ENCODE data around the gene ANXA4.
A peak's percentile ranks its signal among the peaks of the same experiment; 100 is the strongest.
"Not testable (repeated sequence)": the region's sequence is repeated elsewhere in the genome, so short reads cannot be mapped to it uniquely, and the experiment has no call there.

ANXA4 gene

DNA sequence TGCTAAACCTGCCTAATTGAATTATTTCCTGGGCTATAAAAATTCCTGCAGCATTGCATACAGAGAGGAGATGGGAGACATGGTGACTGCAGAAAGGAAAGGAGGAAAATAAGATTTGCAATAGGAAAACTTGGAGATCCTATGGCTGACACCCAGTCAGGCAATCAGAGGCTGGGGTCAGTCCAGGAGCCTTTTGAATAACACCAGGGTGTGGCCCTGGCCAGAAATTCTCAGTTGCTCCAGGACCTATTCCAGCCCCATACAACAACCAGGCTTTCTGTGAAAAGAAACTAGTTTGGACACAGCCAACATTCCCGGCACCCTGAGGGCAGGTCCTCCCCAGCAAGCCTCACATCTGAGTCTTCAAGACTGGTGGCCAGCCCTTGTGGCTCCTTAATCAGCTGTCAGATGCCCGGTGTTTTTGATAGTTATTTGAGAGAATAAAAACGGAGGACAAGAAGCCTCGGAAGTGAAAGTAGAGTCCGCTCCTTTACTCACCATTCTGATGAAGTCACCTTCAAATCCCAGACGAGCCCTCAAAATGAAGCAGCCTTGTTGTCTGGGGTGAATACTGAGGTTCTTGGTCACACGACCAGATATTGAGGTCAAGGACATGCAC lies 56.5 kb downstream of the ANXA4 start:
- peak overlapping the region; percentile 71 for H3K27ac ChIP-seq
- no peak for DNase-seq (ENCODE audit: low read depth, low spot score)

DNA sequence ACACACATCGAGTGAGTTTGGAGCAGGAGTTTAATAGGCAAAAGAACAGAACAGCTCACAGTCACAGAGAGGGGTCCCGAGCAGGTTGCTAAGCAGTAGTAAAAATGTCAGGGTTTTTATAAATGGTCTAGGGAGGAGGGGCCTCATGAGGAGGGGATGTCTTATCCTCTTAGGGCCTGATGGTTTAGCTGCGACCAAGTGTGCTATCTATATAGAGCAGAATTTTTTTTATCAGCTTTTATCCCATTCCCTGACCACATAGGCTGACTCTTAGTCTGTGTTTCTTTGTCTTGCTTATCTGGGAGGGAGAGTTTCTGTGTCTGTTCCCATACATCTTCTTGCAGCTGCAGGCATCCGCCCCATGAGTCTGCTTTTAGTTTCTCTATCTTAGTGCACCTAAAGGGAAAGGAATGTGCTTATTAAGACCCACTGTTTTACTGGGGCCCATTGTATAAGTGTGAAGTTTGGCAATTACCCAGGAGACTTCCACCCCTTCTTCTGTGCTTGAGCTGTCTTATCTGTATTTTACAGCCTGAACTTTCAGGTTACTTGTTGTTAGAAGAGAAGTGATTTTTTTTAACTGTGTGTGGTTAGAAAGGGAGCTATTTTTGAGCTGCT lies 57.1 kb downstream of the ANXA4 start:
- peak; percentile 66 for DNase-seq (ENCODE audit: low read depth, low spot score)
- H3K27ac ChIP-seq, result peak overlapping the region; percentile 71

DNA sequence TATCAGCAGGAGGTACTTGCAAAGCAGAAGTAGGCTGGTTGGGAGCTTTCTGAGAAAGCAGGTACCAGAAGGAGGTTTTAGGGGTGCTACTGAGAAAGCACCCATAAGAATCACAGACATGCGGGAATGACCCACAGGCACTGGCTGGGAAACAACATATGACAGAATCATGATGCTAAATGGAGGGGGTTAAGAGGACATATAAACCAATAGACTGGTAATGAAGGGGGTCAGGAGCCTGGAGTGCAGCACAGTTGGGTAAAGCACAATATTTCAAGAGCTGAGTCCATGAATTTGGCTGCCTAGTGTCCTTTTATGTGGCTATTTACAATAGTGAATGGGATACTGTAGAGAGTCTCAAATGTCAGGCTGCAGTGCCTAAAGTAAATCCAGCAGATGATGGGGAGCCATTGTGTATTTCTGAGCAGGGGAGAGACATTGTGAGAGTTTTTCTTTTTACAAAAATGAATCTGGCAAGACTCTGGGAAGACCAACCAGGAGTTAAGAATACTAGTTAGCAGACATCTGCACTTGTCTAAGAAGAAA lies 59.9 kb downstream of the ANXA4 start:
- no peak for DNase-seq (ENCODE audit: low read depth, low spot score)
- no peak overlapping the region for H3K27ac ChIP-seq

DNA sequence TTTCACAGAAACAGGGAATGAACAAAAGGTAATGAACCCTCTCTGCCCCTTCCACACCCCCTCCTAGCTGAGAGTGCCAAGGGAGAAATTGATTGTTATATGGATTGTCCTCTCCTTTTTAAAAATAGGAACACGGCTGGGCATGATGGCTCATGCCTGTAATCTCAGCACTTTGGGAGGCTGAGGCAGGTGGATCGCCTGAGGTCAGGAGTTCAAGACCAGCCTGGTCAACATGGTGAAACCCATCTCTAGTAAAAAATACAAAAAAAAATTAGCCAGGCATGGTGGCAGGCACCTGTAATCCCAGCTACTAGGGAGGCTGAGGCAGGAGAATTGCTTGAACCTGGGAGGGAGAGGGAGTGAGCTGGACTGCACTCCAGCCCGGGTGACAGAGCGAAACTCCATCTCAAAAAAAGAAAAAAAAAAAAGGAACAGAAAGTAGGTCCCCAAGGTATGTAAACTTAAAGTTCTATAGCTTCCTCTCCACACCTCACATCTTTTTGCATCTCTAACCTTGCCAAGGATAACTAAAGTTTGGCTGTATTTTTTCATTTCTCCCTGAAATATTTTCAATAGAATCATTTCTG lies 60.9 kb downstream of the ANXA4 start:
- not testable (repeated sequence) for DNase-seq (ENCODE audit: low read depth, low spot score); H3K27ac ChIP-seq

DNA sequence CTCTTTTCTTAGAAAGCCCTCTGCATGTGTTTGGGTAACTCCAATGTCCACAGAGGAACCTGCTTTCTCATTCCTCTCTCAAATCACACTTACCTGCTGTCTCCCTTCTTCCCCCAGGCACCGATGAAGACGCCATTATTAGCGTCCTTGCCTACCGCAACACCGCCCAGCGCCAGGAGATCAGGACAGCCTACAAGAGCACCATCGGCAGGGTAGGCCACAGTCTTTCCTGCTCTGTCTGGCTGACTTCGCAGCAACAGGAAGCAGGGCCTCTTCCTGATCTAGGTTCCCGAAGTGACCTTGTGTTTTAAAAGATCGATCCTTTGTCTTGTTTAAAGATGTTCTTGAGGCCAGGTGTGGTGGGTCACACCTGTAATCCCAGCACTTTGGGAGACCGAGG lies 62.5 kb downstream of the ANXA4 start:
- H3K27ac ChIP-seq, result no peak overlapping the region
- DNase-seq (ENCODE audit: low read depth, low spot score), result no peak

GRCh38 chr2:69805887-69806286 lies 64.0 kb downstream of the ANXA4 start:
- H3K27ac ChIP-seq, result no peak overlapping the region

GRCh38 chr2:69807821-69808540 lies 66.0 kb downstream of the ANXA4 start:
- no peak overlapping the region for H3K27ac ChIP-seq
- DNase-seq (ENCODE audit: low read depth, low spot score), result no peak

More at GRCh38 chr2:69805887-69806286, 64.0 kb downstream of the ANXA4 start:
- DNase-seq (ENCODE audit: low read depth, low spot score), result no peak

GRCh38 chr2:69810550-69810949 lies 68.6 kb downstream of the ANXA4 start:
- no peak overlapping the region for H3K27ac ChIP-seq
- DNase-seq (ENCODE audit: low read depth, low spot score), result no peak

DNA sequence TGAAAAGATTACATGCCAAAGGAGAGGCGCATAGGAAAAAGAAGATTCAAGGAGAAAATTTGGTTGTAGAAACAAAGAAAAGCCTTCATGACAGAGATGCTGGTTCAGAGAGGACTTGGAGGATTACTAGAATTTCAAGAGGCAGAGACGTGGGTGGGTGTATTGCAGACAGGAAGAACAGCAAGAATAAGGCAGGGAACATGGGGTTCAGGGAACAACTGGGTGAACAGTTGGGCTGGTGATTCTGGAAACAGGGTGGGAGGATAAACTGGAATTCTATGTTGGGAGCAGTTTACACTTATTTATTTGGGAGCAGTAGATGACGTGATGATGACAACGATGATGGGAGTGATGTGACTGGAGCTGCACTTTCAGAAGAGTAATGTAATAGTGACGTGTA lies 69.1 kb downstream of the ANXA4 start:
- DNase-seq (ENCODE audit: low read depth, low spot score), result no peak
- no peak overlapping the region for H3K27ac ChIP-seq

- no peak for DNase-seq (ENCODE audit: low read depth, low spot score)
- no peak overlapping the region for H3K27ac ChIP-seq
Measured at GRCh38 chr2:69811591-69811990, 69.7 kb downstream of the ANXA4 start.

DNA sequence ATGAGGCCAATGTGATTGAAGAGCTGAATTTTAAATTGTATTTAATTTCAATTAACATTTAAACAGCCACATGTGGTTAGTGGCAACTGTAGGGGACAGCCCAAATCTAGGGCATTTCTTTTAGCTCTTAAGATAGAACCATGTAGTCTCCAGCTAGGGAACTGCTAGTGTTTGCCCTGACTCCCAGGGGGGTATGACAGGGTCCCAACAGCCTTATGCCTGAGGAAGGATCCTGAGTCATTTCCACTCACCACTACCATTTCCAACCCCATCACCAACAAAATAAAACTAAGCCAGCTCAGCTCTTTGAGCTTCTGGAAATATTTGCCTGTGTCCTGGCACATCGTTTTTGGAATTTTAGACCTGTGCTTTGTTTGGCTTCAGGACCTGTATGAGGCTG lies 73.8 kb downstream of the ANXA4 start:
- no peak overlapping the region for H3K27ac ChIP-seq

DNA sequence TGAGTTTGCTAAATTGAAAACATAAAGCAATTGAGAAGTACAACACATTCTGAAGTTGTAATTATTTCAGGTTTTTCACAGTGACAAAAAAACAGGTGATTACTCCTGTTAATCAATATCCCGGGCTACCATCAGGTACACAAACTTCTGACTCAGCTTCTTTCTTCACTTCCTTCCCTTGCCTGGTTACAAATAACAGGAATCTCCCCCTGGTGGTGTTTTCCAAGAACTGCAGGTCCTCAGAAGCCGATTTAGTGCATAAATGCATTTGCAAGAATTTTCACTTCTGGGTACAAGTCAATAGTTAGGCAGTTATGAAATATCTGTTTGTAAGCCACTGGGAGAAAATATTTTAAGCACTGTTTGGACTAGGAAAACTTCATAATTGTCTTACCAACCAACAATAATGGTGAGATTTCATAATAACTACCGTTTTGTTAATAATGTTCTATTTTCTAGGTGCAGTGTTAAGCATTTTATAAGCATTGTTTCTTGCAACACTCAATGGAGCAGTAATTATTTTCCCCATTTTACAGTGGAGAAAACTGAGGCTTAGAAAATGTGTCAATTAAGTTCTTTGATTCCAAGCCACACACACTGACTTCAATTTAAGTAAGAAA lies 75.1 kb downstream of the ANXA4 start:
- no peak overlapping the region for H3K27ac ChIP-seq
- peak; percentile 53 for DNase-seq (ENCODE audit: low read depth, low spot score)

More for the DNA sequence above, 73.8 kb downstream of the ANXA4 start:
- DNase-seq (ENCODE audit: low read depth, low spot score), result no peak

GRCh38 chr2:69817729-69818501 lies 76.0 kb downstream of the ANXA4 start:
- no peak overlapping the region for H3K27ac ChIP-seq
- DNase-seq (ENCODE audit: low read depth, low spot score), result no peak

DNA sequence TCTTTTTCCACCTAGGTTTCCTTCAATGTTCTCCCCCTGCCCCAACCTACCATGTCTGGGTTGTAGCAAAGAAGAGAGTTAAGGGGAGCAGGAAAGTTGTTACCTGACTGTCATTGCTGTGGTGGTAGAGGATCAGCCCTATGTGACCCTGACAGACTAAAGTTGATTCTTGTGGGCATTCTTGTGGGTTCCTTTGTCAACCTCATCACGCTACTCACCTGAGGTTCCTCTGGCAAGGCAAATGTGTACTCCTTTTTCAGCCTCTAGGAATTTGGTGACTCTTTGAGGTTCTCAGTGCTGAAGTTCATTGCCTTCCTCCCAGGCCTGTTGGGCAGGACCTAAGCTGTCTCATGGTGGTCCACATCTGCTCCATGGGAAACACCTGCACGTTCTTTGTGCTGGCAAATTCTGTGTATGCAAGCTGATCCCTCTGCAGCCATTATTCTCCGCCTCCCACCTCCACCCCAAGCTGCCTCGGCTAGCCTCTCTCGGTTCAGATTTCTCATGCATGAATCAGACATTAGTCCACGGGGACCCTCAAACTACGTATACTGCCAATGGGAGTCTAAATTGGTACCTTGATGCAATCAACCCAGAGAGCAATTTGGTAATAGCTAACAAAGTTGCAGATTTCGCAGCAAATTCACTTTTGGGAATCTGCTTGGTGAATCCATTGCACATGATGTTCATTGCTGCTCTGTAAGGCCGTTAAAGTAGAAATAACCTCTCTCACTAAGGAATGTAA lies 86.0 kb downstream of the ANXA4 start:
- no peak for DNase-seq (ENCODE audit: low read depth, low spot score)
- peak overlapping the region; percentile 82 for H3K27ac ChIP-seq

- no peak for DNase-seq (ENCODE audit: low read depth, low spot score)
- peak overlapping the region; percentile 82 for H3K27ac ChIP-seq
Measured at GRCh38 chr2:69828938-69829255, 87.0 kb downstream of the ANXA4 start.

GRCh38 chr2:69829256-69830044 lies 87.5 kb downstream of the ANXA4 start, which contains the start of gene GMCL1:
TSS of gene GMCL1 (plus strand) at chr2:69829660. CDS start at chr2:69829893, 233 bp downstream.
- DNase-seq (ENCODE audit: low read depth, low spot score), result peak; percentile 77
- H3K27ac ChIP-seq, result peak within 1 kb of the TSS; percentile 82

DNA sequence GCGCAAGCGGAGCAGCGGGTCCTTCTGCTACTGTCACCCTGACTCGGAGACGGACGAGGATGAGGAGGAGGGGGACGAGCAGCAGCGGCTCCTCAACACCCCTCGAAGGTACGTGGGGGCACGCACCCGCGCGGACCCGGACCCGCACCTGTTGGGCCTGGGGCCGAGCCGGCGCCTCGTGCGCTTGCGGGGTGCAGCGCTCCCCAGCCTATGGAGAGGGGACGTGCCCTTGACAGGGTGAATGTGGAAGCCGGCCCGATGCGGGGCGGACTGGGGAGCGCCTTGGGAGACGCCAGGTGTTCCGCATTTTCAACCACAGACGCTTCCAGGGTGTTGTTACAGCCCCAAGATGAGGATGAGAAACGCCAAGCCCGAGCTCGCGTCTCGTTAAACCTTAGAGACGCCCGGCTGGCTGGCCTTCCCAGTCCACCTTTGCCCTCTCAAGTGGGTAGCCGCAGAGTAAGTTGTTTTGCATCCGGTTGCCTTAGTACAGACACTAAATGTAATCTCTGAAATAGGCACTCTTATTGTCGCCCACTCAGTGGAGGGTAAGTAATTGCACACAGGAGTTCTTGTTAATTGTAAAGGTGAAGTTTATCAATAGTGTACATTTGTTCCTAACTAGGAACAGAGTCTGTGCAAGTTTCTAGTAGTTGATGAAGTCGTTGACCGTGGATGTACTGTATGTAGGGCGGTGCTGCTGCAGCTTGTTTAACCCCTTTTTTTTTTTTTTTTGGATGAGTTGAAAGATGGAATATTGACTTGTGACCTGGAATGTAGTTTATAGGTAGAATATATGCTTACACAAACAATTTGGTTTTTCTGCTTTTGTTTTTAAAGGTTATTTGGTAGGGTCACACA lies 88.3 kb downstream of the ANXA4 start:
- DNase-seq (ENCODE audit: low read depth, low spot score), result no peak
- peak overlapping the region; percentile 82 for H3K27ac ChIP-seq

All from epithelial cell of prostate (primary cell).